GM18519 (cell line): ENCODE results near the gene PKNOX2.
"Not testable (repeated sequence)": the region's sequence is repeated elsewhere in the genome, so short reads cannot be mapped to it uniquely, and the experiment has no call there.

Source experiments
- ATAC-seq: cut with Tn5 transposase; IDR thresholded peaks from one replicate; pipeline ENCODE4 v1.9.1; 2021; ENCODE audit warnings: mild to moderate bottlenecking, moderate library complexity; ENCODE audit not compliant: unreplicated experiment, low FRiP score

PKNOX2 gene

DNA sequence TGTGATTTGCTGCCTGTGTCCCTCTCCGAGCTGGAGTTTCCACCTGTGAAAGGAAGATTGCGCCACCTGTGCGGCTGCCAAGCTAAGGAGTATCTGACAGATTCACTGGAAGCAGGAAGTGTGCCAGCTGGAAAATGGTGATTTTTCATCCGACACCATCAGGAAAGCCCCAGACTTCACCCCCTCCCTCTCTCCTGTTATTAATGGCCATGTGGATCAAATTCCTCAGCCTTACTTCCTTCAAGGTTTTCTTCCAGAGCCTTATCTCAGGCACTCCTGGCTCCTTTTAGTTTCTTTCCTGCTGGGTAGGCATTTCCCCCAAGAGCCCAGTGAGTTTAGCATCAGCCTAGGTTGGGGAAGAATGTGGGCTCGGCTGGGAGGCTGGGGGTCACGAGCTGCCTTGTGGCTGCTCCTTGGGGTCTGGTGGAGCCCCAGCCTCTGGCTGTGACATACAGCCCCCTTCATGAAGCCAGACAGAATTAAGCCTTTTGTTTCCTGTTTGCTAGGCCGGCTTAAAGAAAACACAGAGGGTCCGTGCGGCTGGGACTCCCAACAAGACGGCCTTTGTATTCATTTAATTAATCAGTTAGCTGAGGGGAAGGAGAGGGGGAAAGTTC is 37.1 kb downstream of the PKNOX2 start:
- ATAC-seq, result no peak

DNA sequence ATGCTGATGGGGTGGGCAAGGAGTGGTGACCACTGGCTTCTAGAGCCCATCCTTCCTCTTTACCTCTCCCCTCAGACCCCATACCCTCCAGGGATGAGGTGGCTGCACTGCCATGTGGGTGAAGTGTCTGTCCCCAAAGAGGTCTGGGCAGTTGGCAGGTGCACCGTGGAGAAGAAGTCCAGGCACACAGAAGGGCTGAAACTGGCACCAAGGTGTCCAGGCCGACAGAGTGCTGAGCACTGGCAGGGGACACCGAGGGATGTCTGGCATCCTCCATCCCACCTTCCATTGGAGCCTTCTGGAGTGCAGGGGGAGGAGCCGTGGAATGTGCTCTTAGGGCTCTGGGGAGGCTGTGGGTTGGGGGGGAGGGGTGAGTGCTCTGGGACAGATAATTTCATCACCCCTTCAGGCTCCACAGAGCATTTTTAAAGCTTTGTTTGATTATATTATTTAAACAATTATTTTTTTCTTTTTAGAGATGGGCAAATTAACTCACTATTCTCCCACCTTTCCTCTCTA is 37.9 kb downstream of the PKNOX2 start:
- no peak for ATAC-seq

DNA sequence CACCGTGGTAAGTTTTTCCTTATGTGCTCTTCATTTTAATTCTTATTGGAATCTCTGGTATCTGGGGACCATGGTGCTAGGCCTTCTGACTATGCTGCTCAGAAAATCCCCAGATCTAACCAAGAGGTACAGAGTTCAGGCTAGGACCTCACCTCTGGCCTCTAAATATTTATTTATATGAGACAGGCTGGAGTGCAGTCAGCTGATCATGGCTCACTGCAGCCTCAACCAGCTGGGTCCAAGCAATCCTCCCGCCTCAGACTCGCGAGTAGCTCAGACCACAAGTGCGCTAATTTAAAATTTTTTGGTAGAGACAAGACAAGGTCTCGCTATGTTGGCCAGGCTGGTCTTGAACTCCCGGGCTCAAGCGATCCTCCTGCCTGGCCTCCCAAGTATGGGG is 38.4 kb downstream of the PKNOX2 start:
- no peak for ATAC-seq

DNA sequence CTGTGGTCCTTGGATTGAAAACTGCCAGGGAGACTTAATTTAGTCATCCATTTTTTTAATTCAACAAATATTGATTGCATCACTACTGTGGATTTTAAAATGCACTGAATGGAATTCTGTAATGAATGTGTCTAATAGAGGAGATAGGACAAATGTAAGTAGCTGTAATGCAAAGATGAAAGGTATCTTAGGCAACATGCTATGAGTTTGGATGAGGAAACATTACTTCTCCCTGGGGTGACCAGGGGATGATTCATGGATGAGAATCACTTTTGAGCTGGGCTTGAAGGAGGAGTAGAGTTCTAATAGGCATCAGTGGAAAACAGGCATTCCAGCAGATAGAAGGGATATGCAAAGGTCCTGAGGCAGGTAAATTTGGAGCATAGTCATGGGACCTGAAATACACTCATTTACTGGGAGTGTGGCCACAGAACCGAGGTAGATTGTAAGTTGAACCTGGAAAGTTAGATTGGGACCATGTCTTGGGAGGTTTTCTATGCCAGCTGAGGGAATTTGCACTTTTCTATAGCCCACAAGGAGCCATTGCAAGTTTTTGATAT is 43.4 kb downstream of the PKNOX2 start:
- no peak for ATAC-seq

DNA sequence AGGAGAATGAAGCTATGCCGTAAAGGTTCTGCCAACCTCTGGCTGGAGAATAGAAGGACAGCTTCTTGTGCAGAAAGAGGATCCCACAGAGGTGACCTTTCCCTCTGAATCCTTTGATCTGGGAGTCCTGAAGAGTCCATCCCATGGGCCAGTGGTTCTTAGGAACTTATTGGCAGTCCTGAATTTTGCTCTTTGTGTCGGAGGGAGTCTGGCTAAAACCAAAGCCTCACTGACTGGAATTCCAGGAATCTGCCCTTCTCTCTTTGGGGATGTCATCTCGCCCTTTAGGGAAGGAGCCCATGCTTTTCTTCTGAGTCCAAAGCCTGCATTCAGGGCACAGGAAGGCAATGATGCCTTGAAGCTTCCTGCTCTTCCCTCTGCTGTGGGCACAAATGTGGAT is 45.5 kb downstream of the PKNOX2 start:
- no peak for ATAC-seq

DNA sequence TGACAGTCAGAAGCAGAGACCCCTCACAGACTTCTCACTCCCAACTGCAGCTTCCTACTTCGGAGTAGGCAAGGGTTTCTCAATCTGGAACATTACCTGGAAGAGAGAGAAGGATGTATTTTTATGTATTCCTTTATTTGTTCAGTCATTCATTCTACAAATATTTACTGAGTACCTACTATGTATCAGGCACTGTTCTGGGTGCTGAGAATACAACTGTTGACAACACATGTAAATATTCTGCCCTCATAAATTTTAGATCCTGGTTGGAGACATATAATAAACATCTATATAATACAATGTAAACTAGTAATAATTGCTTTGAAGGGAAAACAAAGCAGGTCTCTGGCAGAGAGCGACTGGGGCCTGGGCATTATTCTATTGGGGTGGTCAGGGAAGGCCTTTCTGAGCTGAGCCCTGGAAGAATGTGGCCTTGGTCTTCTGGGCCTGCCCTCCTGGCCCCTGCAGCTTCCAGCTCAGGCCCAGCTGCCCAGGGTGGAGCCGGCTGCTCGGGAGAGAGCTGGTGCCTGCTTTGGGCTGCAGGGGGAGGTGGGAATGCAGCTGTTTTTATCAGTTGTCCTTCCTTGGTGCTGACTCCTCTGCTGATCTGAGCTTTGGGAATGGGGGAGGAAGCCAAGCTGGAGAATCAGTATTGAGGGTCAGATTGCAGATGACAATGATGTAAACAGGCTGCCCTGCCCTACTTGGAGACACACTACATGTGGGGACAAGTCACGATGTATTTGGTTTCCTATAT is 46.8 kb downstream of the PKNOX2 start:
- ATAC-seq, result no peak

DNA sequence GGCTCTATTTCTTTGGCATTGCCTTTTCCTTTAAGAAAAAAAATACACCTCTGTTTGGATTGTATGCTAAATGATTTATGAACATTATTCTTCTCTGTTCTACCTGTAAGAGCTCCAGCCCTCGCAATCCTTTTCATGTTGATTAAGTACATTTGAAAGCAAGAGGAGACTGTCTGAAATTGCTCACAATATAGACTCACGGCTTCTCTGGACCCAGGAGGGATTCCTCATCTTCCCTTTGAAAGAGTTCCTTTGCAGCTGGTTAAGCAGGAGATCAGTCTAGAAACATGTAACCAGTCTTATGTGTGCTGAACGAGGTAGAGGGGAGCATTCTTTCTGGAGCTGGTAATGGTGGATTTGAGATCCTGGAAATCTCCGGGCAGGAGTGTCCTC is 47.4 kb downstream of the PKNOX2 start:
- no peak for ATAC-seq

DNA sequence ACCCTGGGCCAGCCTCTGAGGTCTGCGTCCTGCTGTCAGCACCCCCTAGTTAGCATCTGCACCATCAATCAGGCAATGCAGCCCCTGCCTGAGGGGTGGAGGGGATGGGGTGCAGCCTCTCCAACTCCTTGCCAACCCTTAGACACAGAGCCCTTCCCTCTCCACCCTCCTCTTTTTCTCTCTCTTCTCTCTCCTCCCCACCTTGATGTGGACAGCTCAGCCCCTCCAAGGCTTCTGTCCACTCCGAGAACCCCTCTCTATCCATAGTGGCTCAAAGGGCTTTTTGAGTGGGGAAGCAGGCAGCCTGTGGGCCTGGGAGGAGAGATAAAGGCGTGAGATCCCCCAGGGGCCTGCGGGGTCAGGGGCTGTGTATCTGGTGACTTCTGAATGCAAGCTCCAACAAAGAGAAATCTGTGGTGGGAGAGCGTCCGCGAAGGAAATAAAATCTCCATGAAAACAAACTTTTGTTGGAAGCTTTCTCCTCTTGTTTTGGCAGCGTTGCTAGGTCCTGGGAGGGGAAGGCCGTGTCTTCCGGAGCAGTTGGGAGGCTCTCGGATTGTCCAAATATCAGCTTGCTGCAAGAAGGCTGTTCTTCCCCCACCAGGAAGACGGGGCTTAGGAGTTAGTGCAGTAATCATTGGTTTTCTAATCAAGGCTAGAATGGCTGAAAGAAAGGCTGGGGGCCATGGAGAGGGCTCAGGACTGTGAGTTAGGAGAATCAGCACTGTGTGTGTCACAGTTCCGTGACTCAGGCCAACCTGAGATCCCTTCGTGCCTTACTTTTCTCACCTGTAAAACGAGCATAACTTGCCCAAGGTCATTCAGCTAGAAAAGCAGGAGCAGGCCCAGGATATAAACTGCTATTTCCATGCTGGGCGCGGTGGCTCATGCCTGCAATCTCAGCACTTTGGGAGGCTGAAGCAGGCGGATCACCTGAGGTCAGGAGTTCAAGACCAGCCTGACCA is 50.3 kb downstream of the PKNOX2 start:
- ATAC-seq, result no peak

DNA sequence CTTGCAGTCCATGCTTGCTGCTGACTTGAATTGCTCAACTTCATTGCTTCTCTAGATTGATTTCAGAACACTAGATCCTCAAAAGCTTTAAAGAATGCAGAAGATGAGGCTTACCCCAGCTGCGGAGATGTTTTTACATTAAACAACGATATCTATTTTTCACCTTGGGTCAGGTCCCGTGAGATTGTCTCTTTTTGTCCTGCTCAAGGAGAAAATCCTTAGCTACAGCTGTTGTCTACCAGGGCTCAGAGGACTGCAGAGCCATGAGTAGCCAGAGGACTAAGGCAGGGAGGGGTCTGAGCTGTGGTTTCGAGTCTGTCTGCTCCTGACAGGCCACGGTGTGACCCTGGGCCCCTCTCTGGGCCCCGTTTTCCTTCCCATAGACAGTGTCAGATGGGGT is 51.4 kb downstream of the PKNOX2 start:
- ATAC-seq, result no peak

DNA sequence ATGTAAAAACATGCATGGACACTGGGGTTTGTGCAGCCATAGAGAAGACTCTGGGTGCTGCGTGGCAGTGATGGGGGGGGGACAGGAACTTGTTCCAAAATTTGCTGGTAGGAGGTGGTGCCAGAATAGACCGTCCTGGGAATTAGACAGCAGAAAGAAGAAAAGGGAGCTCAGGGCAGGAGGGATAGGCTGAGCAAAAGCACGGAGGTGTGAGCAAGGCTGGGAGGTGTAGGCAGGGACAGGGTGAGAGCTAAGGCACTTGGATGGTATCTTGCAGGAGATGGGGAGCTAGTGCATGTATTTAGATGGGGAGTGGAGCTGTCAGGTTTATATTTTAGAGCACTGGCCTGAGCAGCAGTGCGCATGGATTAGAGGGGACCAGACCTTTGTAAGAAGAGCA is 53.8 kb downstream of the PKNOX2 start:
- no peak for ATAC-seq

DNA sequence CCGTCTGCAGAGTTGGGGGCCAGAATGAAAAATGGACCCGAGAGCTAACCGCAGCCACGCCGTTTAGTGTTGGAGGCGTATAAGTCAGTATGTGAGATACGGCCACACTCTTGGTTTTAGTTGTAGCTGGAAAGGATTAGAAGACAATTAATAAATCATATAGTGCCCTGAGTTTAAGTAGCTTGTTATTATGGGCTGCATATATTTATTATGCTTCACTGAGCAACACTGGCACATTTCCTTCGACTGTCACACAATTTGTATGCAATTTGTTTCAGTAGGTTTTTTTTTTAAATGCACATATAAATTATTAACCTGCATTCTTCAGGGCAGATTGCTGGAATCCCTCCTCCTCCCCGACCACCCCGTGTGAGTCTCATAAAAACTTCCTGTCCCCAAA is 56.9 kb downstream of the PKNOX2 start:
- no peak for ATAC-seq

DNA sequence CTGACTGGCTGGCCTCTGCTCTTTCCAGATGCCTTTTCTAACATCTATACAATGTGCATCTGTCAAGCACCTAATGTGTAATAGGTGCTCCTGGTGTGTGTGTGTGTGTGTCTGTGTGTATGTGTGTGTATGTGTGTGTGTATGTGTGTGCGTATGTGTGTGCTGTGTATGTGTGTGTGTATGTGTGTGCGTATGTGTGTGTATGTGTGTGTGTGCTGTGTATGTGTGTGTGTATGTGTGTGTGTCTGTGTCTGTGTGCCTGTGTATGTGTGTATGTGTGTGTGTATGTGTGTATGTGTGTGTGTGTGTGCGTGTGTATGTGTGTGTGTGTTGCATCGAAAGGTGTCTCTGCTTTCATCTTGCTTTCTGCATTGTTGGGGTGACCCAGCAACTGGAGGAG is 57.9 kb downstream of the PKNOX2 start:
- no peak for ATAC-seq

DNA sequence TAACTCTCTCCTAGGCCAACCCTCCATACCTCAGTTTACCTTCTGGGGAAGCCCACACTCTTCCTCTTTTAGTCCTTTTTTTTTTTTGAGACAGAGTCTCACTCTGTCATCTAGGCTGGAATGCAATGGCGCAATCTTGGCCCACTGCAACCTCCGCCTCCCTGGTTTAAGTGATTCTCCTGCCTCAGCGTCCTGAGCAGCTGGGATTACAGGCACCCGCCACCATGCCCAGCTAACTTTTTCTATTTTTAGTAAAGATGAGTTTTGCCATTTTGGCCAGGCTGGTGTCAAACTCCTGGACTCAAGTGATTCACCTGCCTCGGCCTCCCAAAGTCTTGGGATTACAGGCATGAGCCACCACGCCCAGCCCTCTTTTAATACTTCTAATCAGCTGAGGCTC is 58.6 kb downstream of the PKNOX2 start:
- not testable (repeated sequence) for ATAC-seq

DNA sequence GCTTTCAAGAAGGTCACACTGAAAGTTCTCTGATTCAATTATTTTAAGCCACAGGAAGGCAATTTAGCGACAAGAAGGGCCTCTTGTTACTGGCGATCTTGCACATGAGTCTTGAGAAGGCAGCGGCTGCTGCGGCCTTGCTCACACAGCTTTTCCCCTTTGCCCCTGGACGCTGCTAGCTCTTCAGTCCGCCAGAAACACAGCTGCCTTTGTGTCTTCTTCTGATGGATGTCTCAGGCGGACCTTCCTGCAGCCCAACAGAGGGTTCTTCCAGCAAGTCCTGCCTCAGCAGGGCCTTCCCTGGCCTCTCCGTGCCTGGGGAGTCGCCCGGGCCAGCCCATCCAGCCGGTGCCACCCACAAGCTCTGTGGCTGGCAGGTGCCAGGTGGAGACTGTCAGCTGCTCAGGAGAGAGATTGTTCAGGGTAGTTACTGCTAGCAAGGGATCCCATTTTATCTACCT is 59.4 kb downstream of the PKNOX2 start:
- no peak for ATAC-seq

DNA sequence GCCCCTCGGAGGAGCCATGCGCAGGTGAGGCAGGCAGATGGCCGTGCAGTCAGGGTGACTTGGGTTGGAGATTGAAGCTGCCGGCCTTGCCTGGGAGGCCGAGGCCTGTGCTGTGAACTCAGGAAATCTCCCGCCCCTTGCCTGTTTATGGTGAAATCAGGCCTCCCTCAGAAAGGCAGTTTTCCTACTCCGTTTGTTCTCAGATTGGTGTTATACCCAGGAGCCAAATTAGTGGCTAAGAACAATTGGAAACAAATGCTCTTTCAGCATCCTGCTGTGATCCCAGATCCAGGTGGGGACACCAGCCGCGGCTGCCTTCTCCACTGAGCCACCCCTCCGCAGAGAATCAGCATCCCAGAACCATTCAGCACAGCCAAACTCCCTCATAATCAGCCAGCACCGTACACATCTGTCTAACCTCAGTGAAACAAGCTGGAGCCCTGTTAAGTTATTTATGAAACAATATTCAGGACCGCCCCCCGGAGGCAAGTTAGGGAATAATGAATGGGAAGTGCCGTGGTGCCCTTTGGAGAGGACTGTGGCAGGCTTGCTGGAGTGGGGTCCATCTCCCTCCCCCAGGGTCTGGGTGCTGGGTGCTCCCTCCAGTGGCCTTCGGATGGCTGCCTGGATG is 60.0 kb downstream of the PKNOX2 start:
- ATAC-seq, result no peak

DNA sequence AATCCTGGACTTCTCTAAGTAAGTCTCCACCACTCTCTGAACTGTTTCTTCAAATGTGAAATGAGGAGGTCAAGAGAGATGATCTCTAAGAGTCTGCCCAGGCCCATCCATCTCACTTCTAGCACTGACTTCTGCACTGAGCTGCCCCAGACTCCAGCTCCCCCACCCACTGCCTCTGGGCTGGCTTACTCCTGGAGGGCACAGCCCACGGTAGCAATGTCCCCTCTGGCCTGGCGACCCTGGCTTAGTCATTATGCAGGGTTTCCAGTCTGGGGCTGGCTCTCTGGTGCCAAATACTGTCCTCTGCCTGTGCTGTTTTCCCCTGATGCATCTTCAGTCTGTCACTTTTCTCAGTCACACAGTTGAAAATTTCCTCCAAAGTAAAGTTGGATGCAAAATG is 60.9 kb downstream of the PKNOX2 start:
- no peak for ATAC-seq

DNA sequence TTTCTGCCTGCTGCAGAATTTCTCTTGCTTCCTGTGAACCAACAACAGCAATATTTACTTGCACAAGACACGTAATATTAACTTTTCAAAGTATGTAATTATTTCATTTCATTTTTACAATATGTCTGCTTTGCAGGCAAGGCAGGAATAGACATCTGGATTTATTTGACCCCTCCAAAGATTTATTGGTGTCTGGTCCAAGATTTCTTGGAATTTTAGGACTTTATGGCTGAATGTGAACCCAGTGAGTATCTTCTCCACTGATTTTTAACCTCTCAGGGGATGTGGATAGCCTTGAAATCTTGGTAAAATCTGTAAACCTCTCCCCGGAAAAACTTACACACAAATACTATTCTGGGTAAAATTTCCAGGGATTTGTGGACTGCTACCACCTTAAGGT is 61.5 kb downstream of the PKNOX2 start:
- no peak for ATAC-seq

DNA sequence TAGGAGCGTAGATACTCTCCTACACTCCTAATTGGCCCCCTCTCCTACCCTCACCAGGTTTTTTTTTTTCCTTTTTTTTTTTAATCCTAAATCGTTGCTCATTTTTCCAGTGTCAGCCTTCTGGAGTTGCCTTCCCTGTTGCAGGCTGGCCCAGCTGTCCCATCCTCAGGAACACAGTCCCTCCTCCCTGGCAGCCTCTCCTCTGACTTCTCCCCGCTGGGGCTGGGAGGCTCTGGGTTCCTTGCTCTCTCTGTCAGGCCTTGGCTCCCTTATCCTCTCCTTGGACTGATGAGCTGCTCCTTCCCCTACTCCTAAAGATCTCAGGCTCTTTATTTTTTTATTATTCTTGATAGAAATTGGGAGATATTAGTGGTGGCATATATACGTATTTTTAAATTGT is 62.2 kb downstream of the PKNOX2 start:
- ATAC-seq, result no peak

DNA sequence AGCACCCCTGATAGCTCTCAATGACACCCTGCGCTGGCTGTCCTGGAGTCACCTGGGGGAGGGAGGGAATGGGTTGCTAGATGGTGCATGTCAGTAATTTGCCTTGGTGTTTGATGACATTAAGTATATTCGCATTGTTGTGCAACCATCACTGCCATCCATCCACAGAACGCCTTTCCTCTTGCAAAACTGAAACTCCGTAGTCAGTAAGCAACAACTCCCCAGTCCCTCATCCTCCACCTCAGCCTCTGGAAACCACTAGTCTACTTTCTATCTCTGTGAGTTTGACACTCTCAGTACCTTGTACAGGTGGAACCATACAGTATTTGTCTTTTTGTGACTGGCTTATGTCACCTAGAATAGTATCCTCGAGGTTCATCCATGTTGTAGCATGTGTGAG is 62.6 kb downstream of the PKNOX2 start:
- no peak for ATAC-seq

DNA sequence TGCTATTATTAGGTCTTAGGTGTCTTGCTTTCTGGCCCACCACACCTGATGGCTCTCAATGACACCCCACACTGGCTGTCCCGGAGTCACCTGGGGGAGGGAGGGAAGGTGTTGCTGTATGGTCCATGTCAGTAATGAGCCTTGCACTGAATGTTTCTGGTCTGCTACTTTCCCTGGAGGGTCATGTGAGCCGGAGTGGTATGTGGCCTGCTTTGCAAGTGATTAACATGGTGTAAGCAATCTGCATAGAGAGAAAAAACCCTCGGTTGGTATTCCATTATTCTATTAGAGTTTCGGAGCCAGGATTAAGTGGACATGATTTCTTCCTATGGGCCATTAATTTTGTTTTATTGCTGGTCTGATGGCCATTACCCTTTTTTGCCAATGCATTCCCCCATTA is 63.9 kb downstream of the PKNOX2 start:
- no peak for ATAC-seq
